Head of caudate nucleus (tissue), 42 donors: Measurements from ENCODE around the gene NKX6-2.

ENCODE experiments used
- DNase-seq, 42 donors: peaks; one replicate each; pipeline versions ENCODE4 v3.0.0 to v3.0.0-alpha.2; 2020 to 2021; ENCODE audit warnings: mixed read lengths in 7 of 42
- intact Hi-C: fragments of 100-400 bp; cut with DNase I; formaldehyde crosslinking; loops from one replicate; pipeline ENCODE4 v1.15.0; 2022

NKX6-2 gene

GRCh38 chr10:132770061-132771021 is 15.6 kb downstream of the NKX6-2 start:
- intact Hi-C loops: no loop called here
- no peak for DNase-seq

DNA sequence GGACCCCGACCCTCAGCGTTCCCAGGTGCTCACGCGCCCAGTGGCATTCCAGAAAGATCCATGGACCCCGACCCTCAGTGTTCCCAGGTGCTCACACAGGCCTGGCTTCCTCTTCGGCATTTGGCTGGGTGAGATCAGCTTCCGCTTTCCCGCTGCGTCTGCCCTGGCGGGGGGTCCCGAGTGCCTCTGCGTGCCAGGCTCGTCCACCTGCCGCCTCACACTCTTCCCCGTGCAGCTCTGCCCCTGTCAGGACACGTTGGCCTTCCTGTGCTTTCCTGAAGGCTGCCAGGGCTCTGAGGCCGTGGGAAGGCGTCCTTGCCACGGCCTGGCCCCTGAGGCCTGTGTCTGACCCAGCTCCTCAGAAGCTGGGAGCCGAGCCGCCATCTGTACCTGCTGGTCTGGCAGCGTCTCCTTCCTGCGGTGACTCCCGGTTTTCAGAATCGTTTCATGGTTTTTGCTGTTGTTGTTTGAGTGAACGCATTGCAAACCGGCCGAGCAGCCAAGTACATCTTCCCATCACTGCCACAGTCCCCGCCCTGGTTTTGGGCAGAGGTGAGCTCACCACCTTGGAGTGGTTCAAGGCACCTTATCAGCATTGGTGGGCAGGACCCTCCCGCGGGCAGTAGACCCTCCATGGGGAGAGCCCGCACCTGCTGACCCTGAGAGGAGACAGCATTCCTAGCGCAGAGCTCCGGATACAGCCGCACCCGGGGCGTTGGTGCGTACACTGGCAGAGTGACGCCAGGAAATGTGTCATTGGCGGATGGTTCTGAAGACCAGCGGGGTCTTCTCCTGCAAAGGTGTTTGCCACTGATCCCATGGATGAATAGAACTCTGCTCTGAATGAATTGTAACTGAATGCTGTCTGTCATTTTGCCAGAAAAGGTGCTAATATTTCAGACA is 17.4 kb downstream of the NKX6-2 start:
- no peak for DNase-seq
- intact Hi-C loops: no loop called here

- peak in 10 of 42 donors; percentile 50 to 70 (median 56) for DNase-seq
- intact Hi-C loops: no loop called here
These were observed 19.7 kb downstream of the NKX6-2 start for GRCh38 chr10:132766291-132766690.

- peak in 27 of 42 donors; percentile 41 to 80 (median 70) for DNase-seq
- intact Hi-C loops: no loop called here
These were observed 20.5 kb downstream of the NKX6-2 start for GRCh38 chr10:132765435-132765834.

- DNase-seq: peak in 1 of 42 donors; percentile 16
These were observed 21.8 kb downstream of the NKX6-2 start for GRCh38 chr10:132764108-132764507.

GRCh38 chr10:132763545-132763944 is 22.4 kb downstream of the NKX6-2 start:
- intact Hi-C loops: no loop called here
- no peak for DNase-seq

More at GRCh38 chr10:132764108-132764507, 21.8 kb downstream of the NKX6-2 start:
- intact Hi-C loops: no loop called here

- DNase-seq: peak in 20 of 42 donors; percentile 43 to 87 (median 64)
- intact Hi-C loops: no loop called here
These were observed 23.7 kb downstream of the NKX6-2 start for GRCh38 chr10:132762267-132762666.

DNA sequence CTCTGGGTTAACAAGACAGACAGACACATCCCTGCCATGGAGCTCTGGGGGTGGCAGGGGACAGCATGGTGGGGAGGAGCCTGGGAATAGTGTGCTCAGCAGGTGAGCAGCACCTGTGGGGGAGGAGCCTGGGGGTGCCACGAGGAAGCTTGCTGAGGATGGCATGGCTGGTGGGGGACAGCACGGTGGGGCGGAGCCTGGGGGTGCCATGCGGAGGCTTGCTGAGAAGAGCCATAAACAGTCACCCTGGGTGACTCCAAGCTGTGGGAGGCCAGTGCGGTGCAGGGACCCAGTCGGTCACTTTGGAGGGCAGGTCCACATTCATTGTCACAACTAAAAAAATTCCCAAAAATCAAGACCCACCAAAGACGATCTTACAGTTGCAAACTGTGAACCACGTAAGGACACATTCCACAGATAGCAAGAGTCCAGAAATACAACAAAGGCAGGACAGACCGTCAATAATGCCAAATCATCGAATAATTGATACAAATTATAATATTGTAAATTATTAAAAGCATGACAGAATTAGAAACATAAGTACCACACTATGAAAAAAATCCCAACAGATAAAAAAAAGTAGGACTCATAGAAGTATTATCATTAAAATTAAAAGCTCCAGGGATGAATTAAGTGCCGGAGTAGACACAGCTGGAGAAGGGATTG is 24.4 kb downstream of the NKX6-2 start:
- no peak for DNase-seq
- intact Hi-C loops: no loop called here

DNA sequence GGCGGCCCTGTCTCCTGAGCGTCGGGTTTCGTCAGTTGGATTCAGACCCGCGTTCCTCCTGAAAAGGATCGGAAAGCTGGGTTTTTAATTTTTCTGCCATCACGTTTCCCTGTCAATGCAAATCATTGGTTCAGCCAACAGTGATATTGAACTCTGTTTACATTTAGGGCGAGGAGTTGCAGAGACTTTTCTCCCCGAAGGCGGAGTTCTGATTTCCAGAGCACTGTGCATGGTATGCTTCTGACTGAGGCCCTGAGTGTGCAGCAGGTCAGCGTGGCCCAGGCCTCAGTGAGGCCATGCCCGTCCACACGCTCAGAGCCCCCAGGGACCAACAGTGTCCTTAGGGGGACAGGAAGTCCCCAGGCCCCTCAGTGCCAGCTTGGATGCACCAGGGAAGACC is 27.1 kb downstream of the NKX6-2 start:
- DNase-seq: no peak
- intact Hi-C loops: no loop called here

DNA sequence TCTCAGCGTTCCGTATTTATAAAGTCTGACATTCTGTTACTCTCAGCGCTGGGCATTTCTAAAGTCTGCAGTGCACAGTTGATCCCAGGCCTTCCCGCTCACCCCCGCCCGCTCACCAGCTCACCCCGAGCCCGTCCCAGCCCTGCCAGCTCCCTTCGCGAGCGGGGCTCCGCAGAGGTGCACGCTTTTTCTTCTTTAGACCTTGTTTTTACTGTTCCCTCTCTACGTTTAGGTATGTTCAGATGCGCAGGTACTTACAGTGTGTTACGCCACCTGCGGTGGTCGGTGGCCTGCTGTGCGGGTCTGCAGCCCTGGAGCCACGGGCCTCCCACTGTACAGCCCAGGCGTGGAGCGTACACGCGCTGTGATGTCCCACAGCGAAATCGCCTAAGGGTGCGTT is 28.8 kb downstream of the NKX6-2 start:
- intact Hi-C loops: no loop called here
- no peak for DNase-seq

- intact Hi-C loops: no loop called here
These were observed 29.4 kb downstream of the NKX6-2 start for GRCh38 chr10:132756591-132756990.

GRCh38 chr10:132755166-132755711 is 30.7 kb downstream of the NKX6-2 start:
- intact Hi-C loops: no loop called here
- no peak for DNase-seq

More at GRCh38 chr10:132756591-132756990, 29.4 kb downstream of the NKX6-2 start:
- no peak for DNase-seq

- no peak for DNase-seq
- intact Hi-C loops: no loop called here
These were observed 31.9 kb downstream of the NKX6-2 start for GRCh38 chr10:132754071-132754470.

GRCh38 chr10:132753596-132753995 is 32.4 kb downstream of the NKX6-2 start:
- no peak for DNase-seq
- intact Hi-C loops: no loop called here

DNA sequence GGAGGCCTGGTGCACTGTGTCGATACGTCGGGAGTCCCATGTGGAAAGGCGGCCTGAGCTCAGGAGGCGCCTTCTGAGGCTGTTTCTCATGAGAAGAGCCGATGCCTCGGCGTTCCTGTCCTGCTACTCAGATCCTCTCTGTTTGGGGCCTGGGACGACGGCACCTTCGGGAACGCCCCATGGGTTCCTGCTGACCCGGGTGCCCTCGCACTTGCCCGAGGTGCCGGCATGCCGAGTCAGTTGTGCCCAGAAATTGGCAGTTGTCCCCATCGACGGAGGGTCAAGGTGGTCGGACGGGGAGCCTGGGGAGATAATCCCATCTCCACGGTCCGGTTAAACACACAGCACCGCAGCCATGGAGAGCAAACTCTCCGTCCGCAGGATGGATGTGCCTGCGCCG is 33.0 kb downstream of the NKX6-2 start:
- intact Hi-C loops: no loop called here
- DNase-seq: no peak

- intact Hi-C loops: no loop called here
- peak in 12 of 42 donors; percentile 36 to 62 (median 49) for DNase-seq
These were observed 33.6 kb downstream of the NKX6-2 start for GRCh38 chr10:132752378-132752777.

GRCh38 chr10:132750936-132751335 is 35.0 kb downstream of the NKX6-2 start:
- intact Hi-C loops: no loop called here
- DNase-seq: no peak

- intact Hi-C loops: no loop called here
These were observed 36.6 kb downstream of the NKX6-2 start for GRCh38 chr10:132749371-132749795.

More at GRCh38 chr10:132749371-132749795, 36.6 kb downstream of the NKX6-2 start:
- no peak for DNase-seq
